Upper lobe of right lung (tissue), 1 donor: ENCODE measurements around the gene FHIT. TPM values are rescaled to one million over a fixed set of nuclear protein-coding genes. Genes with fewer than 3 reads are reported as not detected.
A peak's percentile ranks its signal among the peaks of the same experiment; 100 is the strongest.

Experiments
- ATAC-seq: fragments of 200-7000 bp; cut with Tn5 transposase; one replicate; pipeline ENCODE4 v1.9.1; 2020; ENCODE audit warnings: mild to moderate bottlenecking, moderate library complexity
- DNase-seq: peaks from one replicate; pipeline ENCODE4 v3.0.0-alpha.2; 2020
- H3K27ac ChIP-seq: fragments of 200-600 bp; one replicate; pipeline ENCODE4 v1.8.0; 2022
- H3K27me3 ChIP-seq: fragments of 200-600 bp; one replicate; pipeline ENCODE4 v1.8.0; 2022; ENCODE audit warnings: mild to moderate bottlenecking
- H3K36me3 ChIP-seq: fragments of 200-600 bp; one replicate; pipeline ENCODE4 v1.8.0; 2022
- H3K4me1 ChIP-seq: fragments of 200-600 bp; one replicate; pipeline ENCODE4 v1.8.0; 2022
- H3K4me3 ChIP-seq: fragments of 200-600 bp; one replicate; pipeline ENCODE4 v1.8.0; 2022; ENCODE audit warnings: mild to moderate bottlenecking
- H3K9me3 ChIP-seq: fragments of 200-600 bp; one replicate; pipeline ENCODE4 v1.8.0; 2022
- intact Hi-C: fragments of 100-400 bp; cut with DNase I; formaldehyde crosslinking; loops from one replicate; pipeline ENCODE4 v1.11.0; 2022
- total RNA-seq: library from RNA; stranded (reverse); fragmentation: NEBNext Ultra II Directional; extraction: Animal tissue kit (Norgen Biotek cat#: 25700); gene quantifications from one replicate; pipeline ENCODE4 v1.2.1, GENCODE V29; 2021
- TF ChIP-seq, protein P1 (sequence below): fragments of 200-600 bp; IDR thresholded peaks from one replicate; pipeline ENCODE4 v1.8.0; 2022; ENCODE audit warnings: antibody characterized with exemption
- donor health status: DM: no; HTN: yes; CAD: no; lungs with severe emphysema.

The FHIT gene
- total RNA-seq, 1 donor from 2014 or later: 9.6 TPM

GRCh38 chr3:61264281-61264680, 13.0 kb upstream of the FHIT start:
- Histone ChIP-seq H3K27ac (no peak overlapping the region), H3K9me3 (no peaks in the 10 kb centered on the region), H3K36me3 (no peaks in the 10 kb centered on the region), H3K27me3 (no peaks in the 10 kb centered on the region), H3K4me3 (no peak overlapping the region), H3K4me1 (no peaks in the 10 kb centered on the region)
- TF ChIP-seq, protein P1, sequence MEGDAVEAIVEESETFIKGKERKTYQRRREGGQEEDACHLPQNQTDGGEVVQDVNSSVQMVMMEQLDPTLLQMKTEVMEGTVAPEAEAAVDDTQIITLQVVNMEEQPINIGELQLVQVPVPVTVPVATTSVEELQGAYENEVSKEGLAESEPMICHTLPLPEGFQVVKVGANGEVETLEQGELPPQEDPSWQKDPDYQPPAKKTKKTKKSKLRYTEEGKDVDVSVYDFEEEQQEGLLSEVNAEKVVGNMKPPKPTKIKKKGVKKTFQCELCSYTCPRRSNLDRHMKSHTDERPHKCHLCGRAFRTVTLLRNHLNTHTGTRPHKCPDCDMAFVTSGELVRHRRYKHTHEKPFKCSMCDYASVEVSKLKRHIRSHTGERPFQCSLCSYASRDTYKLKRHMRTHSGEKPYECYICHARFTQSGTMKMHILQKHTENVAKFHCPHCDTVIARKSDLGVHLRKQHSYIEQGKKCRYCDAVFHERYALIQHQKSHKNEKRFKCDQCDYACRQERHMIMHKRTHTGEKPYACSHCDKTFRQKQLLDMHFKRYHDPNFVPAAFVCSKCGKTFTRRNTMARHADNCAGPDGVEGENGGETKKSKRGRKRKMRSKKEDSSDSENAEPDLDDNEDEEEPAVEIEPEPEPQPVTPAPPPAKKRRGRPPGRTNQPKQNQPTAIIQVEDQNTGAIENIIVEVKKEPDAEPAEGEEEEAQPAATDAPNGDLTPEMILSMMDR: no peak
- ATAC-seq (no peak), DNase-seq (no peak)
- intact Hi-C loops: no loop called here

- no peak for ATAC-seq
- H3K9me3 ChIP-seq: no peaks in the 10 kb centered on the region
- H3K4me3 ChIP-seq: no peak overlapping the region
- no peak for DNase-seq
- no peaks in the 10 kb centered on the region for H3K4me1 ChIP-seq
- H3K27ac ChIP-seq: no peak overlapping the region
- no peaks in the 10 kb centered on the region for H3K36me3 ChIP-seq
- TF ChIP-seq, protein P1: no peak
- H3K27me3 ChIP-seq: no peaks in the 10 kb centered on the region
- intact Hi-C loops: no loop called here
Measured at GRCh38 chr3:61257148-61257547, 5.9 kb upstream of the FHIT start.

- Histone ChIP-seq H3K27ac (no peak overlapping the region), H3K27me3 (no peaks in the 10 kb centered on the region), H3K9me3 (no peaks in the 10 kb centered on the region), H3K4me3 (no peak overlapping the region), H3K4me1 (peaks cover 3% of the 10 kb centered on the region), H3K36me3 (no peaks in the 10 kb centered on the region)
- ATAC-seq: no peak
- intact Hi-C loops: no loop called here
- TF ChIP-seq, protein P1: no peak
- DNase-seq: no peak
Measured at GRCh38 chr3:61253756-61254155, 2.5 kb upstream of the FHIT start.

DNA sequence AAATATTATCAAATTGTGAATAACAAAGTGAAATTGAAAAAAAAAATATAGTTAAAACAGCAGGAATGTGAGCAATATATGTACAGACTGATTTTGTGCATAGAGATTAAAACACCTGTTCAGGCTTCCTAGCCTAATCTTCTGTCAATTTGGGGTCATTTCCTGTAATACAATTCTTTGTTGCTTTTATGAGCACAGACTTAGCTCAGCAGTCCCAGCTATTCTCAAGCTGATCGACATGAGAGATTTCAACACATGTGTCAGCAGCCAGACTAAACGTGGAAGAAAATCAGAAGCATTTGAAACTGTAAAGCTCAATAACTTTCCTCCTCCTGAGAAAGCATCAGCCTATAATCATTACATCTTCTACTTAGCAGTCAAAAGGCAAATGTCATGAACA, 1.6 kb upstream of the FHIT start:
- no peaks in the 10 kb centered on the region for H3K9me3 ChIP-seq
- intact Hi-C loops: no loop called here

GRCh38 chr3:61250784-61251173, 473 bp downstream of the FHIT start:
- intact Hi-C loops: no loop called here
- peaks cover 3% of the 10 kb centered on the region for H3K4me1 ChIP-seq
- H3K9me3 ChIP-seq: no peaks in the 10 kb centered on the region
- H3K27ac ChIP-seq: peak overlapping the region; percentile 80
- peak; percentile 67 for DNase-seq
- H3K4me3 ChIP-seq: peak overlapping the region; percentile 79
- no peaks in the 10 kb centered on the region for H3K36me3 ChIP-seq
- no peaks in the 10 kb centered on the region for H3K27me3 ChIP-seq
- ATAC-seq: peak; percentile 5
- TF ChIP-seq, protein P1: no peak

More for the DNA sequence above, 1.6 kb upstream of the FHIT start:
- DNase-seq (no peak), ATAC-seq (no peak)
- no peaks in the 10 kb centered on the region for H3K36me3 ChIP-seq
- H3K27me3 ChIP-seq: no peaks in the 10 kb centered on the region
- peaks cover 3% of the 10 kb centered on the region for H3K4me1 ChIP-seq
- H3K27ac ChIP-seq: no peak overlapping the region
- no peak overlapping the region for H3K4me3 ChIP-seq
- TF ChIP-seq, protein P1: no peak

DNA sequence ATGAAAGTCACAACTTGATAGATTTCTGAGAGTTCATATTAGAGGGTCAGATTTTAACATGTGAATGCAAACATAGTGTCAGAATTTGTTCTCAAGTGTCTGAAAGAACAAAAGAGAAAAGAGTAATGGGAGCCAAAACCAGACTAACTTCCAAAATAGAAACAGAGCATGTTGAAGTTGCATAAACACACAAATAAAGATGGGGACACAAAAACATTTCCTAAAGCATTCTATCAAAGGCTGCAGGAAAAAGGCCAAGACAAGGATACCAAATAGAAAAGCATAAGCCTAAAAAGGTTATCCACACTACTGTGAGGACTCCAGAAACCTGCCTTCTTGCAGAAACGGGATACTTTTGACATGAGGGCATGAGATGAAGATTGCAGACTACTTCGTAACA, 2.8 kb downstream of the FHIT start:
- Histone ChIP-seq H3K36me3 (no peaks in the 10 kb centered on the region), H3K4me1 (peaks cover 3% of the 10 kb centered on the region), H3K27me3 (no peaks in the 10 kb centered on the region), H3K9me3 (no peaks in the 10 kb centered on the region), H3K27ac (no peak overlapping the region), H3K4me3 (no peak overlapping the region)
- TF ChIP-seq, protein P1: no peak
- intact Hi-C loops: no loop called here
- no peak for ATAC-seq
- no peak for DNase-seq
